HepG2 (cell line): ENCODE results near the gene VPS54. TPM values are rescaled to one million over a fixed set of nuclear protein-coding genes. Genes with fewer than 3 reads are reported as not detected.

ENCODE experiments used
- ATAC-seq: fragments of 200-7000 bp; cut with Tn5 transposase; 3 replicates; pipeline ENCODE4 v1.9.1; 2020; ENCODE audit warnings: mild to moderate bottlenecking, moderate library complexity
- BruUV-seq: library from RNA; stranded (reverse); fragments of 400-500 nt; replicated peaks from 2 replicates; lab custom pipeline; 2021; lab: Mats Ljungman, UMichigan
- CTCF ChIA-PET: fragments of 300-600 bp; formaldehyde crosslinking; extraction: SDS; loops from one replicate; lab custom pipeline; 2021; ENCODE audit warnings: low total read pairs, inconsistent platforms, low intra/inter-chr PET ratio; lab: Yijun Ruan, JAX
- POLR2A ChIA-PET: fragments of 350-600 bp; sonication (Branson Sonifier 250); formaldehyde crosslinking; loops from one replicate; lab custom pipeline; 2020; ENCODE audit warnings: antibody characterized with exemption, inconsistent platforms; lab: Yijun Ruan, JAX
- DNase-seq: peaks from one replicate; pipeline ENCODE4 v3.0.0-alpha.2; 2015; ENCODE audit warnings: low spot score
- FAIRE-seq: peaks from 3 replicates; lab custom pipeline; 2011; peaks lifted over from hg19 to GRCh38; lab: Jason Lieb, UNC
- H2AFZ ChIP-seq: one replicate; pipeline ENCODE4 v1.6.1; 2011; ENCODE audit warnings: low read length, inconsistent platforms
- H3K27ac ChIP-seq: fragments of 300-600 bp; 3 replicates; pipeline ENCODE4 v1.8.0; 2011; ENCODE audit warnings: mixed run types, mild to moderate bottlenecking, mixed read lengths, low read length, inconsistent platforms; ENCODE audit not compliant: insufficient read depth; ENCODE audit errors: extremely low read length
- H3K27me3 ChIP-seq, 2 experiments: fragments of 200-600 bp in 1 of 2; 2 replicates in 1 of 2; 3 replicates in 1 of 2; pipeline versions ENCODE4 v1.6.0 to v1.8.0; 2011; ENCODE audit warnings: low read length in 2 of 2, mild to moderate bottlenecking in 2 of 2, moderate library complexity in 2 of 2, inconsistent platforms in 1 of 2; ENCODE audit not compliant: insufficient read depth in 2 of 2, control insufficient read depth in 1 of 2
- H3K36me3 ChIP-seq, 2 experiments: fragments of 200-600 bp in 1 of 2; replicated peaks in 1 of 2; 2 replicates in 1 of 2; 3 replicates in 1 of 2; pipeline versions ENCODE4 v1.5.1 to v1.8.0; 2011; ENCODE audit warnings: low read length in 2 of 2, inconsistent platforms in 1 of 2; ENCODE audit not compliant: insufficient read depth in 2 of 2, control insufficient read depth in 1 of 2
- H3K4me1 ChIP-seq: 2 replicates; pipeline ENCODE4 v1.5.1; 2012; ENCODE audit warnings: low read length, inconsistent platforms; ENCODE audit not compliant: insufficient read depth
- H3K4me2 ChIP-seq: 2 replicates; pipeline ENCODE4 v1.6.0; 2011; ENCODE audit warnings: low read depth, low read length, inconsistent platforms
- H3K4me3 ChIP-seq, 3 experiments: fragments of 200-600 bp in 1 of 3; sonication (generic), shearing (Covaris generic) in 1 of 3; replicated peaks in 1 of 3; 2 replicates each; pipeline ENCODE4 v1.5.1; 2011 to 2016; ENCODE audit warnings: low read length in 3 of 3, inconsistent platforms in 2 of 3, low read depth in 2 of 3, mild to moderate bottlenecking in 2 of 3, control low read depth in 1 of 3, mixed read lengths in 1 of 3; ENCODE audit not compliant: insufficient read depth in 1 of 3
- H3K79me2 ChIP-seq: one replicate; pipeline ENCODE4 v1.6.1; 2011; ENCODE audit warnings: low read length, inconsistent platforms; ENCODE audit not compliant: insufficient read depth
- H3K9ac ChIP-seq: 2 replicates; pipeline ENCODE4 v1.6.0; 2011; ENCODE audit warnings: mild to moderate bottlenecking, low read depth, low read length, inconsistent platforms; ENCODE audit not compliant: insufficient read depth
- H3K9me3 ChIP-seq: 2 replicates; pipeline ENCODE4 v1.5.1; 2012; ENCODE audit warnings: mild to moderate bottlenecking, low read length
- H4K20me1 ChIP-seq: 2 replicates; pipeline ENCODE4 v1.6.0; 2011; ENCODE audit warnings: inconsistent platforms, mild to moderate bottlenecking, low read length, moderate library complexity; ENCODE audit not compliant: insufficient read depth
- ARID5B ChIP-seq: IDR thresholded peaks from 2 replicates; pipeline ENCODE4 v1.4.0; 2020; ENCODE audit warnings: mild to moderate bottlenecking, missing genetic modification reagents
- ATF3 ChIP-seq: sonication (generic); formaldehyde crosslinking; IDR thresholded peaks from 2 replicates; pipeline ENCODE4 v1.4.0; 2020; ENCODE audit warnings: missing genetic modification reagents
- ATF5 ChIP-seq: sonication (generic); formaldehyde crosslinking; IDR thresholded peaks from 2 replicates; pipeline ENCODE4 v1.4.0; 2020; ENCODE audit warnings: mild to moderate bottlenecking, low read depth, missing genetic modification reagents
- FOSL2 ChIP-seq: sonication (generic); formaldehyde crosslinking; IDR thresholded peaks from 2 replicates; pipeline ENCODE4 v1.4.0; 2020; ENCODE audit warnings: missing genetic modification reagents
- FOXP1 ChIP-seq, 2 experiments: fragments of 450-650 bp in 1 of 2; IDR thresholded peaks; 2 replicates each; pipeline ENCODE4 v1.6.1; 2017 to 2018; ENCODE audit warnings: antibody characterized with exemption in 1 of 2
- LRRFIP1 ChIP-seq: sonication (generic); formaldehyde crosslinking; conservative IDR thresholded peaks from 2 replicates; pipeline ENCODE4 v1.4.0; 2020; ENCODE audit warnings: missing genetic modification reagents
- TFAP4 ChIP-seq: sonication (generic); IDR thresholded peaks from 2 replicates; pipeline ENCODE4 v1.6.1; 2016; ENCODE audit warnings: low read depth, borderline replicate concordance
- TGIF2 ChIP-seq: IDR thresholded peaks from 2 replicates; pipeline ENCODE4 v1.6.1; 2016; ENCODE audit warnings: control low read depth, missing compliant biosample characterization
- ZNF24 ChIP-seq: fragments of 450-650 bp; IDR thresholded peaks from 2 replicates; pipeline ENCODE4 v1.6.1; 2017; ENCODE audit warnings: antibody characterized with exemption, mild to moderate bottlenecking
- ZNF878 ChIP-seq: sonication (generic); formaldehyde crosslinking; IDR thresholded peaks from 2 replicates; pipeline ENCODE4 v1.8.1; 2023; ENCODE audit warnings: mild to moderate bottlenecking, missing genetic modification reagents, moderate library complexity
- in situ Hi-C: cut with HindIII; loops from 2 replicates; pipeline ENCODE4 v1.10.0; 2017; ENCODE audit warnings: low pct_unique_long_range_greater_than_20kb; ENCODE audit not compliant: extremely low pct_ligation_motif_present
- intact Hi-C: fragments of 100-400 bp; cut with micrococcal nuclease; formaldehyde crosslinking; loops from one replicate; pipeline ENCODE4 v1.10.0; 2022; ENCODE audit not compliant: unreplicated experiment
- polyA plus RNA-seq, 8 experiments: library from polyadenylated mRNA; depleted of rRNA in 3 of 8; stranded (reverse) in 7 of 8; unstranded in 1 of 8; fragments of >200 nt; fragmentation: Illumina TruSeq in 4 of 8; extraction: Trizol in 4 of 8; gene quantifications; 2 replicates each; pipeline versions ENCODE4 v1.2.1 to v1.2.3, GENCODE V29; 2011 to 2016; ENCODE audit warnings: low read depth in 4 of 8, missing spikeins in 1 of 8, mixed read lengths in 1 of 8; ENCODE audit not compliant: insufficient read depth in 1 of 8
- total RNA-seq, 5 experiments: library from RNA; depleted of rRNA; stranded (reverse); fragments of >200 nt; fragmentation: Illumina TruSeq; extraction: Trizol; gene quantifications; 2 replicates each; pipeline ENCODE4 v1.2.3, GENCODE V29; 2016; ENCODE audit warnings: low read depth in 1 of 5
- TF ChIP-seq, protein P1 (sequence below): sonication (generic); formaldehyde crosslinking; IDR thresholded peaks from 2 replicates; pipeline ENCODE4 v1.5.0; 2020; ENCODE audit warnings: mild to moderate bottlenecking, missing genetic modification reagents

Gene VPS54
- total and polyA plus RNA-seq, 2 of the 13 experiments (the other 11 are each of a cell fraction or from before 2014, with no cell fraction given) = 64.7 to 77.5 TPM

GRCh38 chr2:64063454-64063853 lies 44.2 kb upstream of the VPS54 start (continued):
- TF ChIP-seq ARID5B = 0 out of 2 replicates have a peak, but pooled peaks have one; percentile 4
- no peak for TF ChIP-seq FOXP1 (IDR thresholded peaks at IDR 0.05)
- 0 out of 2 replicates have a peak, but pooled peaks have one; percentile 10 for TF ChIP-seq FOXP1 (CRISPR knock-in tag; IDR thresholded peaks at IDR 0.05)

DNA sequence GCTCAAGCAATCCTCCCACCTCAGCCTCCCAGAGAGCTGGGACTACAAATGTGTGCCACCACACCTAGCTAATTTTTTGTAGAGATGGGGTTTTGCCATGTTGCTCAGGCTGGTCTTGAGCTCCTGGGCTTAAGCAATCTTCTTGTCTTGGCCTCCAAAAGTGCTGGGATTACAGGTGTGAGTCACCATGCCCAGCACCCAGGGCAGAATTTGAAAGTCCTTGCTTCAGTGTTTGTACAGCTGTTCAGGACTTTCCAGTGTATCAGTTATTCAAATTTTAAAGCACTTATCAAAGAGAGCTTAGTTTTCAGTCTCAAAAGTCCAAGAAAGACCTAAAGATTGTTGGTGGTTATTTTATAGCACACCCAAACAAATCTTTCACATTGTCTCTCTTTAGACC lies 43.6 kb upstream of the VPS54 start:
- ChIA-PET POLR2A (no interaction called here), CTCF (no interaction called here)
- in situ Hi-C loops (no loop called here), intact Hi-C loops (no loop called here)
- Histone ChIP-seq H3K9me3 (no peaks in the 10 kb centered on the region), H3K9ac (no peak overlapping the region), H3K27ac (no peak overlapping the region), H3K4me2 (no peak overlapping the region), H3K79me2 (no peaks in the 10 kb centered on the region), H3K4me3 (no peak overlapping the region), H3K4me1 (peaks cover 29% of the 10 kb centered on the region), H2AFZ (no peak overlapping the region), H4K20me1 (no peaks in the 10 kb centered on the region), H3K27me3 (peaks cover 2 to 12% of the 10 kb centered on the region in 2 experiments; a peak in 2 of 5 replicates), H3K36me3 (no peaks in the 10 kb centered on the region)
- FAIRE-seq (no peak), DNase-seq (no peak), ATAC-seq (no peak)
- no peak for TF ChIP-seq ZNF878 (CRISPR knock-in tag)
- TF ChIP-seq ATF5 (CRISPR knock-in tag) = no peak
- TF ChIP-seq TGIF2 = no peak
- peak; percentile 35; the same call in 1 of the 2 replicates for TF ChIP-seq ZNF24
- TF ChIP-seq, protein P1, sequence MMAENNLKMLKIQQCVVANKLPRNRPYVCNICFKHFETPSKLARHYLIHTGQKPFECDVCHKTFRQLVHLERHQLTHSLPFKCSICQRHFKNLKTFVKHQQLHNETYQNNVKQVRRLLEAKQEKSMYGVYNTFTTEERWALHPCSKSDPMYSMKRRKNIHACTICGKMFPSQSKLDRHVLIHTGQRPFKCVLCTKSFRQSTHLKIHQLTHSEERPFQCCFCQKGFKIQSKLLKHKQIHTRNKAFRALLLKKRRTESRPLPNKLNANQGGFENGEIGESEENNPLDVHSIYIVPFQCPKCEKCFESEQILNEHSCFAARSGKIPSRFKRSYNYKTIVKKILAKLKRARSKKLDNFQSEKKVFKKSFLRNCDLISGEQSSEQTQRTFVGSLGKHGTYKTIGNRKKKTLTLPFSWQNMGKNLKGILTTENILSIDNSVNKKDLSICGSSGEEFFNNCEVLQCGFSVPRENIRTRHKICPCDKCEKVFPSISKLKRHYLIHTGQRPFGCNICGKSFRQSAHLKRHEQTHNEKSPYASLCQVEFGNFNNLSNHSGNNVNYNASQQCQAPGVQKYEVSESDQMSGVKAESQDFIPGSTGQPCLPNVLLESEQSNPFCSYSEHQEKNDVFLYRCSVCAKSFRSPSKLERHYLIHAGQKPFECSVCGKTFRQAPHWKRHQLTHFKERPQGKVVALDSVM (CRISPR knock-in tag) = peak; percentile 83
- TF ChIP-seq FOSL2 = peak; percentile 86
- no peak for TF ChIP-seq LRRFIP1 (CRISPR knock-in tag)
- TF ChIP-seq ATF3 (CRISPR knock-in tag) = peak; percentile 30; the same call in 1 of the 2 replicates
- peak; percentile 84 for TF ChIP-seq TFAP4
- no TSS peak for BruUV-seq
